A549 (cell line): ENCODE results near the gene TMEM154. TPM values are rescaled to one million over a fixed set of nuclear protein-coding genes. Genes with fewer than 3 reads are reported as not detected.

ENCODE experiments used
- ATAC-seq, 2 experiments: fragments of 200-7000 bp in 1 of 2; fragments of >200 bp in 1 of 2; cut with Nextera tagmentation in 1 of 2; cut with Tn5 transposase in 1 of 2; 3 replicates each; pipeline versions ENCODE4 v1.8.0 to v1.9.1; 2018 to 2020; ENCODE audit warnings: mild to moderate bottlenecking in 1 of 2, moderate library complexity in 1 of 2
- CTCF ChIA-PET: fragments of 300-600 bp; sonication (Branson Sonifier 250); formaldehyde crosslinking; extraction: SDS; loops from one replicate; lab custom pipeline; 2021; ENCODE audit warnings: antibody characterized with exemption, inconsistent platforms; lab: Yijun Ruan, JAX
- POLR2A ChIA-PET: fragments of 350-600 bp; formaldehyde crosslinking; extraction: SDS; loops from one replicate; lab custom pipeline; 2021; ENCODE audit warnings: antibody characterized with exemption, inconsistent platforms; lab: Yijun Ruan, JAX
- DNase-seq, 2 experiments: peaks; one replicate each; pipeline versions ENCODE4 v3.0.0 to v3.0.0-alpha.2; 2011 to 2016; ENCODE audit warnings: low read depth in 1 of 2, low spot score in 1 of 2
- FAIRE-seq: peaks from 2 replicates; lab custom pipeline; 2011; peaks lifted over from hg19 to GRCh38; lab: Jason Lieb, UNC
- H3K27ac ChIP-seq, 2 experiments: fragments of >200 bp; sonication (Bioruptor Twin); formaldehyde crosslinking; 3 replicates each; pipeline ENCODE4 v1.5.1; 2016 to 2017
- H3K4me1 ChIP-seq: fragments of >200 bp; sonication (Bioruptor Twin); formaldehyde crosslinking; 3 replicates; pipeline ENCODE4 v1.6.1; 2016
- H3K4me2 ChIP-seq: fragments of >200 bp; sonication (Bioruptor Twin); formaldehyde crosslinking; 3 replicates; pipeline ENCODE4 v1.6.1; 2016
- H3K4me3 ChIP-seq: fragments of >200 bp; sonication (Bioruptor Twin); formaldehyde crosslinking; 3 replicates; pipeline ENCODE4 v1.5.1; 2016
- H3K9me3 ChIP-seq: fragments of >200 bp; sonication (Bioruptor Twin); formaldehyde crosslinking; 3 replicates; pipeline ENCODE4 v1.6.1; 2016
- BHLHE40 ChIP-seq: IDR thresholded peaks from 2 replicates; pipeline ENCODE4 v1.6.1; 2012; ENCODE audit warnings: low read depth, low read length, inconsistent platforms
- CBX2 ChIP-seq: fragments of 200-600 bp; sonication (generic); IDR thresholded peaks from 2 replicates; pipeline ENCODE4 v1.6.1; 2016; ENCODE audit warnings: low read depth, mild to moderate bottlenecking, borderline replicate concordance
- CHD2 ChIP-seq: fragments of 150-350 bp; IDR thresholded peaks from 2 replicates; pipeline ENCODE4 v1.6.1; 2014; ENCODE audit warnings: low read length; ENCODE audit not compliant: partially characterized antibody
- ELK1 ChIP-seq: fragments of 150-350 bp; IDR thresholded peaks from 2 replicates; pipeline ENCODE4 v1.6.1; 2014; ENCODE audit warnings: low read depth, mild to moderate bottlenecking, low read length
- EP300 ChIP-seq, 2 experiments: fragments of >200 bp; sonication (Bioruptor Twin); formaldehyde crosslinking; IDR thresholded peaks; 2 replicates in 1 of 2; 3 replicates in 1 of 2; pipeline ENCODE4 v1.6.1; 2016 to 2017
- FOSL2 ChIP-seq, 2 experiments: fragments of 450-650 bp in 1 of 2; fragments of >200 bp in 1 of 2; sonication (Bioruptor Twin) in 1 of 2; formaldehyde crosslinking; IDR thresholded peaks; 2 replicates each; pipeline versions ENCODE4 v1.5.0 to v1.6.1; 2016 to 2020; ENCODE audit warnings: mild to moderate bottlenecking in 1 of 2, moderate library complexity in 1 of 2
- FOXS1 ChIP-seq: fragments of 250-450 bp; sonication (Bioruptor Pico); IDR thresholded peaks from 2 replicates; pipeline ENCODE4 v1.5.0; 2020; ENCODE audit warnings: mild to moderate bottlenecking, moderate library complexity
- HES2 ChIP-seq: fragments of >200 bp; sonication (Bioruptor Twin); formaldehyde crosslinking; IDR thresholded peaks from 2 replicates; pipeline ENCODE4 v1.6.1; 2016
- JUNB ChIP-seq: fragments of >200 bp; sonication (Bioruptor Twin); formaldehyde crosslinking; IDR thresholded peaks from 2 replicates; pipeline ENCODE4 v1.6.1; 2016
- MAFK ChIP-seq: fragments of 450-650 bp; IDR thresholded peaks from 2 replicates; pipeline ENCODE4 v1.6.1; 2014; ENCODE audit not compliant: partially characterized antibody
- NFE2L2 ChIP-seq: fragments of 150-350 bp; conservative IDR thresholded peaks from 2 replicates; pipeline ENCODE4 v1.6.1; 2014; ENCODE audit warnings: low read length
- NPAS2 ChIP-seq: fragments of 250-450 bp; sonication (Bioruptor Pico); IDR thresholded peaks from 2 replicates; pipeline ENCODE4 v1.8.0; 2022; ENCODE audit warnings: mild to moderate bottlenecking, moderate library complexity, borderline replicate concordance
- PHF8 ChIP-seq: fragments of 200-600 bp; sonication (generic); IDR thresholded peaks from 2 replicates; pipeline ENCODE4 v1.6.1; 2016; ENCODE audit warnings: low read depth, mild to moderate bottlenecking, antibody characterized with exemption, moderate library complexity, borderline replicate concordance
- RAD21 ChIP-seq, 2 experiments: fragments of >200 bp in 1 of 2; sonication (Bioruptor Twin) in 1 of 2; formaldehyde crosslinking in 1 of 2; IDR thresholded peaks in 1 of 2; conservative IDR thresholded peaks in 1 of 2; 2 replicates in 1 of 2; 3 replicates in 1 of 2; pipeline ENCODE4 v1.6.1; 2012 to 2018; ENCODE audit warnings: inconsistent platforms in 1 of 2
- RARB ChIP-seq: fragments of 250-450 bp; sonication (Bioruptor Pico); IDR thresholded peaks from 2 replicates; pipeline ENCODE4 v1.8.0; 2021; ENCODE audit warnings: mild to moderate bottlenecking, moderate library complexity
- REST ChIP-seq: fragments of 200-600 bp; sonication (generic); IDR thresholded peaks from 2 replicates; pipeline ENCODE4 v1.6.1; 2016; ENCODE audit warnings: antibody characterized with exemption, mild to moderate bottlenecking, moderate library complexity
- SREBF2 ChIP-seq: fragments of 450-650 bp; IDR thresholded peaks from 2 replicates; pipeline ENCODE4 v1.6.1; 2014; ENCODE audit warnings: mild to moderate bottlenecking, moderate library complexity
- TFCP2L1 ChIP-seq: fragments of 250-450 bp; sonication (Bioruptor Pico); IDR thresholded peaks from 2 replicates; pipeline ENCODE4 v1.5.0; 2021; ENCODE audit warnings: mild to moderate bottlenecking
- TP53 ChIP-seq: fragments of 250-450 bp; sonication (Bioruptor Pico); IDR thresholded peaks from 2 replicates; pipeline ENCODE4 v1.5.0; 2021; ENCODE audit warnings: mild to moderate bottlenecking, moderate library complexity
- USF2 ChIP-seq: fragments of 450-650 bp; IDR thresholded peaks from 2 replicates; pipeline ENCODE4 v1.6.1; 2014; ENCODE audit warnings: antibody characterized with exemption
- ZC3H11A ChIP-seq: fragments of 450-650 bp; IDR thresholded peaks from 2 replicates; pipeline ENCODE4 v1.6.1; 2014; ENCODE audit warnings: antibody characterized with exemption, mild to moderate bottlenecking
- WGBS: methylation state at CpG from one replicate; pipeline ENCODE4 v1.1.6; 2017; ENCODE audit errors: missing lambda C conversion rate; 5-methylcytosine and 5-hydroxymethylcytosine counted together
- polyA plus RNA-seq, 4 experiments: library from polyadenylated mRNA; depleted of rRNA in 3 of 4; stranded (reverse); fragments of >200 nt; fragmentation: RNase III in 1 of 4; extraction: RNeasy Plus Mini Kit Qiagen cat#74134 plus additional on column Dnase treatment in 1 of 4; gene quantifications; 2 replicates in 3 of 4; 3 replicates in 1 of 4; pipeline ENCODE4 v1.2.3, GENCODE V29; 2011 to 2017

Gene TMEM154
- polyA plus RNA-seq, 2 of the 4 experiments (the other 2 are of a cell fraction), result 0.05 to 0.31 TPM

GRCh38 chr4:152613351-152613750 is 66.4 kb downstream of the TMEM154 start (continued):
- TF ChIP-seq ZC3H11A, result no peak

- no peak for TF ChIP-seq CHD2
- no peak for TF ChIP-seq MAFK
- no peak for TF ChIP-seq PHF8
- no peak for TF ChIP-seq FOSL2 (IDR thresholded peaks at IDR 0.05)
- TF ChIP-seq FOSL2 (CRISPR knock-in tag; IDR thresholded peaks at IDR 0.05), result no peak
- TF ChIP-seq HES2, result no peak
- no peak for TF ChIP-seq BHLHE40
- TF ChIP-seq, all 56 proteins: peak for 0
- Histone ChIP-seq H3K4me2 (no peak overlapping the region), H3K27ac (no peak overlapping the region), H3K9me3 (no peaks in the 10 kb centered on the region), H3K4me1 (no peaks in the 10 kb centered on the region), H3K4me3 (no peak overlapping the region)
- no peak for ATAC-seq
- CTCF ChIA-PET, result no interaction called here
- no peak for FAIRE-seq
- DNase-seq, result no peak
- POLR2A ChIA-PET, result no interaction called here
Measured at GRCh38 chr4:152610131-152610530, 69.7 kb downstream of the TMEM154 start.

- WGBS, result 86% methylated on average over 4 of the region's 4 CpGs
- no peak for FAIRE-seq
- no peak for DNase-seq
- CTCF ChIA-PET, result no interaction called here
- Histone ChIP-seq H3K27ac (no peak overlapping the region), H3K9me3 (no peaks in the 10 kb centered on the region), H3K4me1 (no peaks in the 10 kb centered on the region), H3K4me3 (no peak overlapping the region), H3K4me2 (no peak overlapping the region)
- no peak for ATAC-seq
- TF ChIP-seq FOSL2 (IDR thresholded peaks at IDR 0.05), result no peak
- TF ChIP-seq FOSL2 (CRISPR knock-in tag; IDR thresholded peaks at IDR 0.05), result no peak
- POLR2A ChIA-PET, result no interaction called here
Measured at GRCh38 chr4:152609481-152609880, 70.3 kb downstream of the TMEM154 start.

- no peak overlapping the region for H3K4me2 ChIP-seq
Measured at GRCh38 chr4:152607178-152607577, 72.6 kb downstream of the TMEM154 start.

GRCh38 chr4:152606753-152607152 is 73.0 kb downstream of the TMEM154 start:
- DNase-seq (no peak), ATAC-seq (no peak), FAIRE-seq (no peak)
- Histone ChIP-seq H3K4me1 (no peaks in the 10 kb centered on the region), H3K9me3 (no peaks in the 10 kb centered on the region), H3K27ac (no peak overlapping the region), H3K4me3 (no peak overlapping the region), H3K4me2 (no peak overlapping the region)
- ChIA-PET POLR2A (no interaction called here), CTCF (interaction anchor here (0.7 to 1.0 kb wide), 6 partner anchors 10 to 950 kb away, joined by 3 to 4 read pairs (median 3); no protein-coding TSS in a partner anchor)
- 69% methylated on average over 8 of the region's 8 CpGs for WGBS
- TF ChIP-seq MAFK (no peak), REST (no peak), RAD21 (conservative IDR thresholded peaks at IDR 0.05 in 1 of 2, IDR thresholded peaks at IDR 0.05 in 1 of 2) (no peak), EP300 (IDR thresholded peaks at IDR 0.05) (no peak), NPAS2 (CRISPR knock-in tag) (no peak), TFCP2L1 (CRISPR knock-in tag) (no peak), TP53 (CRISPR knock-in tag) (no peak), NFE2L2 (no peak), FOXS1 (no peak), CBX2 (no peak), JUNB (no peak), ELK1 (no peak), USF2 (no peak), ZC3H11A (no peak), RARB (CRISPR knock-in tag) (no peak)

More at GRCh38 chr4:152607178-152607577, 72.6 kb downstream of the TMEM154 start:
- Histone ChIP-seq H3K9me3 (no peaks in the 10 kb centered on the region), H3K4me1 (no peaks in the 10 kb centered on the region), H3K27ac (no peak overlapping the region), H3K4me3 (no peak overlapping the region)
- POLR2A ChIA-PET, result no interaction called here
- DNase-seq (no peak), ATAC-seq (no peak), FAIRE-seq (no peak)
- CTCF ChIA-PET, result no interaction called here
- 47% methylated on average over 7 of the region's 7 CpGs for WGBS
- TF ChIP-seq SREBF2 (no peak), USF2 (no peak)
